Amniotic stem cell (primary cell): ENCODE measurements around the gene RFX7.

Experiments
- DNase-seq: peaks from one replicate; lab custom pipeline; 2025; lab: John Stamatoyannopoulos, UW

Gene RFX7

GRCh38 chr15:56244038-56244810 is 545 bp upstream of the RFX7 start:
- peak; percentile 46 for DNase-seq

- DNase-seq, result no peak
These were observed 1.0 kb downstream of the RFX7 start for GRCh38 chr15:56242576-56243162.

- no peak for DNase-seq
These were observed 2.1 kb downstream of the RFX7 start for GRCh38 chr15:56241374-56242105.

GRCh38 chr15:56240390-56240789 is 3.3 kb downstream of the RFX7 start:
- DNase-seq, result no peak

- no peak for DNase-seq
These were observed 7.5 kb downstream of the RFX7 start for GRCh38 chr15:56236197-56236596.

- DNase-seq, result no peak
These were observed 8.9 kb downstream of the RFX7 start for GRCh38 chr15:56234804-56235203.

- DNase-seq, result no peak
These were observed 10.1 kb downstream of the RFX7 start for GRCh38 chr15:56233549-56233948.

- DNase-seq, result no peak
These were observed 11.6 kb downstream of the RFX7 start for GRCh38 chr15:56232058-56232457.

- no peak for DNase-seq
These were observed 14.8 kb downstream of the RFX7 start for GRCh38 chr15:56228854-56229253.

GRCh38 chr15:56228352-56228751 is 15.3 kb downstream of the RFX7 start:
- no peak for DNase-seq

GRCh38 chr15:56227780-56228179 is 15.9 kb downstream of the RFX7 start:
- DNase-seq, result no peak

- no peak for DNase-seq
These were observed 16.4 kb downstream of the RFX7 start for GRCh38 chr15:56227306-56227705.

GRCh38 chr15:56225520-56225919 is 18.2 kb downstream of the RFX7 start:
- no peak for DNase-seq

- no peak for DNase-seq
These were observed 21.4 kb downstream of the RFX7 start for GRCh38 chr15:56222302-56222701.

- DNase-seq, result no peak
These were observed 26.3 kb downstream of the RFX7 start for GRCh38 chr15:56217341-56217740.

GRCh38 chr15:56215769-56216168 is 27.9 kb downstream of the RFX7 start:
- no peak for DNase-seq

GRCh38 chr15:56211960-56212550 is 31.6 kb downstream of the RFX7 start:
- no peak for DNase-seq

GRCh38 chr15:56211064-56211463 is 32.6 kb downstream of the RFX7 start:
- no peak for DNase-seq

GRCh38 chr15:56208641-56209155 is 35.0 kb downstream of the RFX7 start:
- no peak for DNase-seq

GRCh38 chr15:56208185-56208584 is 35.5 kb downstream of the RFX7 start:
- DNase-seq, result no peak

- no peak for DNase-seq
These were observed 36.0 kb downstream of the RFX7 start for GRCh38 chr15:56207711-56208110.

- DNase-seq, result no peak
These were observed 36.6 kb downstream of the RFX7 start for GRCh38 chr15:56207092-56207491.
